Fibroblast of skin of abdomen (primary cell): Measurements from ENCODE around the gene CFAP97.
A peak's percentile ranks its signal among the peaks of the same experiment; 100 is the strongest.

Experiments used
- DNase-seq: peaks from one replicate; pipeline ENCODE4 v3.0.0-alpha.2; 2013

The CFAP97 gene

DNA sequence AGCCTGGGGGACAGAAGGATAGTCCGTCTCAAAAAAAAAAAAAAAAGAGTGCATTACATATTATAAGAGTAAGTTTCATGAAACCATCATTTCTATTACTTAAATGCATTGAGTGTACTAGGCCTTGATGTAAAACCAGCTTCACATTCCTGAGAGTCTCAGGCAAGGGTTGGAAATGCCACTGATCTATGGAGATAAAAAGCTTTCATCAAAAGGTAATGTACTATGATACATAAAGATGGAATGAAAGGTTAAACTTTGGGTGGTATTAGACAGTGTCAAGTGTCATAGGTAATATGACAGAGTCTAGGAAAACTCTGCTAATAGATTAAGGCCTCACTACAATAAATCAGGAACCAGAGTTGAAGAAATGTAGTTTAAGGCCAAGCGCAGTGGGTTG is 7.4 kb downstream of the CFAP97 start:
- no peak for DNase-seq

DNA sequence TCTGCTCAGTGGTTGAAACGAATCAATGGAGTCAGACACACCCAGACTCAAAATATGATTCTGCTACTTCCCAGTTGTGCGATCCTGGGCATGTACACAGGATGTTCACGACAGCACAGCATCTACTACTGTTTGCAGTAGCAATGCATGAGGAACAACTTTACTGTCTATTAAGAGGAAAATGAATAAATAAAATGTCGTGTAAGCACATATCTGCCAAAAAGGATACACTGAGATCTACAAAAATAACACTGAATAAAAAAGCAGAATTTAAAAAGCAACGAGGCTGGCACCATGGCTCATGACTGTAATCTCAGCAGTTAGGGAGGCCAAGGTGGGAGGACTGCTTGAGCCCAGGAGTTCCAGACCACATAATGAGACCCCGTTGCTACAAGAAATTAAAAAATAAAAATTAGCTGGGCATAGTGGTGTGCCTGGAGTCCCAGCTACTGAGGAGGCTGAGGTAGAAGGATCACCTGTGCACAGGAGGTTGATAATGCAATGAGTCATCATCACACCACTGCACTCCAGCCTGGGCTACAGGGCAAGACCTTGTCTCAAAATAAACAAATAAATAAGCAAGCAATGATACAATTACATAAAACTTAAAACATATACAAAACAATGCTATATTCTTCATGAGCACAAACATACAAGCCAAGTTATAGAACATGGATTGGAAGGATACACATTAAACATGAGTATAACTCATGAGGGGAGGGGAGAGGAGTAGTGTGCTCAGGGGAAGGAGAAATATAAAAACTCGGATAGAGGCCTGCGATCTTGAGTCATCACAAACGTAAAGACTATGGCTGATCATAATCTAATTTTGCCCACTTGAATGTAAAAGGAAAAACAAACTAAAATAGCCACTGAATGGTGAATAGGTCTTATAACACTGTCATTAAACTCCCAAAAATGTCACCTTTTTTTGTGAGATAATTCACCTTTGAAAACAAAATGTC is 8.6 kb downstream of the CFAP97 start:
- no peak for DNase-seq

DNA sequence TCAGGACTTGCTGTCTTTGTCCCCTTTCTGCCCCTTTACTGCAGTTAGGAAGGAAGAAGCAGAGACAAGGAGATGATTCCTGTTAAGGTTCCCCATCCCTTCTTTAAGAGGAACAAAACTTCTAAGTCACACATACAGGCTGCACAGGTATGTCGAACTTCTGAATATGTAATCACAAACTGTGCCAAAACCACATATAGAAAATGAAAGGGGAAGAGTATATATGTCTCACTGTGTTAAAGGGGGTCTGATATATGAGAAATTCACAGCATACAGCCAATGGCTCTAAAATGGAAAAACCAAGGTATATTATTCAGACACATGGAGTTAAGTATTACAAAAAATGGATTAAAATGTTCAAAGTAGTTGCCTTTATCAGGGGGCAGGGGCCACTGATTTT is 11.7 kb downstream of the CFAP97 start:
- DNase-seq, result no peak

DNA sequence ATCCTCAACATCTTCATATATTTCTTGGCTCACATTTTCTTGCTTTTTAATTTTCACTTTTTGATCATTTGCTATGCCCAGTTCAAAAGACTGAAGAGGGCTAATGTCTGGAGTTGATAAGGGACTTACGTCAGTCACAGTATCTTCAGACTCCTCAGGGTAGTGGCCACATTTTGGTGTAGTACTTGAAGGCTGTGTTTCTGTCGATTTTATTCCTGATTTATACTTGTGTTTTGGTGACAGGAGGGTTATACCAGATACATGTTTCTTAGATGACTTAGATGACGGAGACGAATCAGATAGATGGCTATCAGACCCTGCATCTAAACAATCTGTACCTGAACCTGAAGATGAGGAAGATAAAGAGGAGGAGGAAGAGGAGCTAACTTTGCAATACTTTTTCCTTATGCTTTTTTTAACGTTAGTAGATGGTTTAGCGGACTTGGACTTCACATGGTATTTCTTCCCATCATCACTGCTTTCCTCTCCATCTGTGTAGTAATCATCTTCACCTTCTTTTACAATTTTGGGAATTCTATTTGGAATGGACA is 13.4 kb downstream of the CFAP97 start:
- DNase-seq, result no peak

DNA sequence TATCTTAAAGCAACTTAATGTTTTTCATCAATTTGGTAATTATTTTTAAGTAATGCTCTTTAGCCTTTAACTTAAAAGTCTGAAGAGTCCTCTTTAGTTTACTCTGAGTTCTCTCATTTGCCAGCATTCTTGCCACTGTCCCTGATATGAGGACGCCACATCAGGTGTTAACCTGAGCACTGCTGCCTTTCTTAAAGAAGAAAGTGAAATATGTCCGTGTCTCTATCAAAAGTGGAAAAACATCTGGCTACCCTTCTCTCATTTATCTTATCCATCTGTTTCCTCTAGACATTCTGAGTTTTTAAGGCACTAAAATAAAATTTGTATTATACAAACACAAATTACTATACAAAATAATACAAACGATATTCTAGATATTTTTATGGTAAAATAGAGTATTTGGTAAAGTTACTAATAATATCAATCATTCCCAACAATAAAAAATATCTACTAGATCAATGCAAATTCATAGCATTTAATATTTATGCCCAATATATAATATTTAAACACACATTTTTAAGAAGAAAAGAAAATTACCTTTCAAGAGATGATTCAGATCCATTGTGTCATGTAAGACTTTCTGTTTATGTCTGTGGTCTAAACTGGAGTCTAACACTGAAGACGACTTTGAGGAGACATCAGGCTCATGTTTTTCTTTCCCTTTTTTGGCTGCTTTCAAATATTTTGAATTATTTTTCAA is 14.0 kb downstream of the CFAP97 start:
- DNase-seq, result no peak

DNA sequence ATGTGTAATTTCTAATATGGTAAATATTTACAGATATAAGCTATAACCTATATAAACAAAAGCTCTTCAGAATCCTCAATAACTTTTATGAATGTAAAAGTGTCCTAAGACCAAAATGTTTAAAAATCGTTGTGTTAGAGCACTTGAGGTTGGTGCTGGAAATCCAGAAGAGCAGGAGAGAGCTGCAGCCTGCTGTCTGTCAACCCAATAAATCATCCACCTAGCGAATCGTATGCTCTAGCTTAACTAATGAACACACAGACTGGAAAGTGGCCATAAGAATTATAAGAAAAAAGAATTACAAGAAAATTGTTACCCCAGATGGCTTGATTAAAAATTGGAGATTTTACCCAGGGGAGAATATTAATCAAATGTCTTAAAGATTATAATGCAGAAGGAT is 17.0 kb downstream of the CFAP97 start:
- no peak for DNase-seq

DNA sequence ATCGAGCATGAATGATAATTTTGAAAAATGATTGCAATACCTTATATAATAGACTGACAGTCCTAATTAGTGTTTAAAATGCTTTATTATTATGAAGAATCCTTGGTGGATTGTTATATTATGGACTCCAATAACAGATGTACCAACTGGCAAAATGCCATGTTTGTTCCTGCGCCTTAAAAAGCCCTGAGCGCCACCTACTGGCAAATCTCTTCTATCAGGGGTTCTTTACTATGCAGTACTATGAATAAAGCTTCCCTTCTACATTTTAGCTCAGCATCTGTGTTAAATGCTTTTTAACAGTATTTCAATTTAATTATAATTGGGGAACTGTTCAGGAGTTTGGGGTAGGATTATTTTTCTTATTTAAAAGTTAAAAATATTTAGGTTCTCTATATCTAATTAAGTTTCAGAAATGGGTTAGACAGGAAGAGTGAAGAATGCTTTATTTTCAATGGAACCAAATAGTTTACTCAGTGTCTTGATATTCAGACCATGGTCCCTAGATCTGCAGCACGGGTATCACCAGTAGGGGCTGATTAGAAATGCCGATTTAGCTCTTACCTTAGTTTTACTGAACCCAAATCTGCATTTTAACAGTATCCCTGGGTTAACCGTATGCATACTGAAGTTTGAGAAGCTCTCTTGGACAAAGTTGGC is 20.0 kb downstream of the CFAP97 start:
- peak; percentile 87 for DNase-seq

DNA sequence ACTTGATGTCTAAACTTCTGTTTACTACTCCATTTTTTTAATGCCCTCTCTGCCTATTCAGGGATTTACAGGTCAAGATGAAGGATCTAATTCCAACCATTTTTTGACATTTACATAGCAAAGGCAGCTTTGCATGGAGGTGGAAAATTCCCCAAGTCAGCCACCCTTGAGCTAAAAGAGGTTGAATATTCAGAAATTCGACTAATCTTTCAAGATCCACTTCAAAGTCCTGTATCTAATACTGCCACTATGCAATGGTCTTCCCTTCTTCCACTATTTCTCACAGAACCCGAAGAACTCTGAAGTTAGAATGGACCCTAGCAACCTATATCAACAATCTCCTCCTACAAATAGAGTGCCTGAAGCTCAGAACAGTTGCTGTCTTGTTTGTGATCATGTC is 21.6 kb downstream of the CFAP97 start:
- no peak for DNase-seq

DNA sequence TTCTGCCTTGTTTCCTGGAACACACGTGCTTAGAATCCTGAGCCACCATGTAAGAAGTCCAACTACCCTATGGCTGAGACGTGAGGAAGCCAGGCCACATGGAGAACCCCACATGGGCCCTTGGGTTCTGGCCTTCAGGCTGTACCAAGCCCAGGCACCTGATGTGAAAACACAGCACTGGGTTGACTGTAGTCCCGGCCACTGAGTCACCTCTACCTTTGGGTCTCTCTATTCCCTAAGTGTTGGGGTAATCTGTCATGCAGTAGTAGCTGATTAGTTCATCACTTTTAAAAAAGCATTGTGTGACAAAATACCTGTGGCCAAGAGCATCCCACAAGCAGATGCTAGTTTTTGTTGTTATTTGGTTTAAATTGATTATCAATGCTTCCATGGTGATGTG is 24.3 kb downstream of the CFAP97 start:
- DNase-seq, result no peak

DNA sequence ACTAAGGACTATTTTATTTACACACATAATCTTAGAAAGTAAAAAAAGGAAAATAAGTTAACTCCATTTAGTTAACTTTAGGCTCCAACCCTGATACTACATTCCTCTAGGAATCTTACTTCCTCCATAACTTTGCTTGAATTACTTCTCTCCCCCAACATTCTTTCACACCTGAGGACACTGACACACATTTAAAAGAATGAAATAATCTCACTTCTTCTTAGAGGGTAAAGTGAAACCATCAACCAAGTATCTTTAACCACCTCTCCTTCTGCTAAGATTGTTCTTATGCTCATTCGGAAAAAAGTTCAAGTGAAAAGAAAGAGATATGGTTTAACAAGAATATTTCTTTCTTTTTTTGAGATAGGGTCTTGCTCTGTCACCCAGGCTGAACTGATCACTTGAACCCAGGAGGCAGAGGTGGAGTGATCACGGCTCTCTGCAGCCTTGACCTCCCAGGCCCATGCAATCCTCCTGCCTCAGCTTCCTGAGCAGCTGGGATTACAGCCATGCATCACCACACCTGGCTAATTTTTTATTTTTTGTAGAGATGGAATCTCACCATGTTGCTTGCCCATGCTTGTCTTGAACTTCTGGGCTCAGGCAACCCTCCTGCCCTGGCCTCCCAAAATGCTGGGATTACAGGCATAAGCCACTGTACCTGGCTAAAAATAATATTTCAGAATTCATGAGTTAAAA is 32.3 kb downstream of the CFAP97 start:
- no peak for DNase-seq

DNA sequence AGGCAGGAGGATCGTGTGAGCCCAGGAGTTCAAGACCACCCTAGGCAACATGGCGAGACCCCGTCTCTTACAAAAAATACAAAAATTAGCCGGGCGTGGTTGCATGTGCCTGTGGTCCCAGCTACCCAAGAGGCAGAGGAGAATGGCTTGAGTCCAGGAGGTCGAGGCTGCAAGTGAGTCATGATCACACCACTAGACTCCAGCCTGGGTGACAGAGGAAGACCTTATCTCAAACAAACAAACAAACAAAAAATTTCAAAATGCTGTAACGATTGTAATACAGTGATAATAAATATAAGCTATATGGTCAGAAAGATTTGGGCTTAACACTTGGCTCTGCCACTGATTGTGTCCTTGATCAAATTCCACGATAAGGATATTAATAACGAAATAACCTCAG is 36.6 kb downstream of the CFAP97 start:
- no peak for DNase-seq

DNA sequence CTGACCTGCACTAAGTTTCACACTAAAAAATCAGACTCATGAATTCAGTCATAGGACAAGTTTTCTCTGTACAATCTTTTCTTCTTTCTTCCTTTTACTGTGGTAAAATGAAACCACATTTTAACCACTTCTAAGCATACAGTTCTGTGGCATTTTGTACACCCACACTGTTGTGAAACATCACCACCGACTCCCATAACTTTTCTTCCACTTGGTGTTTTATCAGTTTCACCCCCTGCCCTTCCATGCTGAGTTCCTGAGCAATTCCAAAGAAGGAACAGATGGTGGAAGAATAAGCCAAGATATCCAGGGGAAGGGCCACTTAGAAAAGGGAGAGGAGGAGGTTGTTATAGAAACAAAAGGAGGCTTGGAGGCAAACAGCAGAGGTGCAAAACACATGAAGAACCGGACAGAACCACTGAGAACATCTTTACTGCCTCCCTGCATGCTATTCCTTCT is 38.2 kb downstream of the CFAP97 start:
- peak; percentile 75 for DNase-seq

DNA sequence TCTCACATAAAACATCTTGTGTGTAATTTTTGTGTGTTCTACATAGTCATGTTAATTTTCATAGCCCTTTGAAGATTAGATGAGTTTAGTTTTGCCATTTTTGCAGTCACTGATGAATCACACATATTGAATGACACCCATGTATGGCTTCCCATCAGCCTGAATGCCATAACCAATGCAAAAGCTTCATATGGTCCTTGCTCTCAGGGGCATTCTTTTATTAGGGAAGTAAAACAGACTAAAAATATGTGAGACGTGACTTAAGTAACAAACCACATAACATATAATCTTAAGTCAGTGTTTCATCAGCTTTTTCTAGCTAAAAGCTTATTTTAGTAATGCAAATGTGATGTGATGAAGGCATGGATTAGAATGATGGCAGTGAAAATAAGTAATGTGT is 52.5 kb downstream of the CFAP97 start:
- DNase-seq, result peak; percentile 58

DNA sequence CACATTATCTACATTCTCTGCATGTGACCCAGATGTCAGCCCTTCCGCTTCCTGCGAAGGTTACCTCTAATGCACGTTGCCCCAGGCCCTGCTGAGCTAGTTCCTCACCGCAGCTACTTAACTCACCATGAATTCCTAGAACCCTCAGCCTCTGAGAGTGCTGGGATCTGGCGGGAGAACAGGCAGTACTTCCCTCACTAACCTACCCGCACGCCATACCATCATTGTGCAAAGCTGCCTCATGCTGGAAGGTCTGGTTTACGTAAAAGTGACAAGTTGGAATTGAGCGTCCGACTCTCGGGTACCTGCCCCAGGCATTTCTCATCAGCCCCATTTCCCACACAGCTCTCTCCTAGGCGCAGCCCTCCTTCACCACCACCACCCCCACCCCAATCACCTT is 54.4 kb downstream of the CFAP97 start:
- DNase-seq, result no peak

DNA sequence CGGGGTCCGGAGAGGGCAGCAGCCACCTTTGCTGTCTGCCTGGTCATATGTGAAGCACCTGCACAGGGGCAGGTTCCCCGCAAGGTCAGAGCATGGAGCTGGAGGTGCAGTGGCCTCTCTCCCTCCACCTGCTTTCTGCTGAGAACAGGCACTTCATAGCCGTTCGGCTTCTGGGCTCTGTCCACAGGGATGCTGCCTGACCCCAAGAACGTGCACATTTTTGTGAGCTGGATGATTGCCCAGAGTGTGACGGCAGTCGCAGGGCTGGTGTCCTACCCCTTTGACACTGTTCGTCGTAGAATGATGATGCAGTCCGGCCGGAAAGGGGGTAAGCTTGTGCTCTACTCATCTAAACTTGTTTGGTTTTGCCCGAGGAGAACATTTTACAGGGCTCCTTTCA is 58.2 kb downstream of the CFAP97 start:
- DNase-seq, result no peak

DNA sequence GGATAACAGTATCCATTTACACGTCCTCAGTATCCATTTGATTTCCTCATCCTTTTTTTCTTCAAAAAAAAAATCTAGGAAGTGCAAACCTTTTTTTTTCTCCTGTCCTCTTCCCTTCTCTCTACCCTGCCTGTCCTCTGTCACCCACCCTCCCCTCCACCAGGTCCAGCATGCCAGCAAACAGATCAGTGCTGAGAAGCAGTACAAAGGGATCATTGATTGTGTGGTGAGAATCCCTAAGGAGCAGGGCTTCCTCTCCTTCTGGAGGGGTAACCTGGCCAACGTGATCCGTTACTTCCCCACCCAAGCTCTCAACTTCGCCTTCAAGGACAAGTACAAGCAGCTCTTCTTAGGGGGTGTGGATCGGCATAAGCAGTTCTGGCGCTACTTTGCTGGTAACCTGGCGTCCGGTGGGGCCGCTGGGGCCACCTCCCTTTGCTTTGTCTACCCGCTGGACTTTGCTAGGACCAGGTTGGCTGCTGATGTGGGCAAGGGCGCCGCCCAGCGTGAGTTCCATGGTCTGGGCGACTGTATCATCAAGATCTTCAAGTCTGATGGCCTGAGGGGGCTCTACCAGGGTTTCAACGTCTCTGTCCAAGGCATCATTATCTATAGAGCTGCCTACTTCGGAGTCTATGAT is 59.1 kb downstream of the CFAP97 start:
- no peak for DNase-seq

DNA sequence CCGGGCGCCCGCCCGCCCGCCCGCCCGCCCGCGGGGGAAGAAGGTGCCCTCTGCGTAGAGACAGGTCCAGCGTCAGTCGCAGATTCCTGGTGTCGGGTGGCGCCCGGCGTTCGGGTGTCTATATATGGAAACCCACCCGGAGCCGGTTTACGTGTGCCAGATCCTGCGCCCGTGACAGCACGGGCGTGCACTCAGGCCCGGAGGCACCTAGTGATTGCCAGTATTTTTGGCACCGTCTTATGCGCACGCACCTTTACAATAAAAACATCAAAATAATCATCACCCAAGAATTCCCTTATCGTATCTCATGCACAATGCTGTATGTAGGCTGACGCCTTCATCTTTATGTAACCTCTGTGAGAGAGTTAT is 60.2 kb downstream of the CFAP97 start:
- no peak for DNase-seq

DNA sequence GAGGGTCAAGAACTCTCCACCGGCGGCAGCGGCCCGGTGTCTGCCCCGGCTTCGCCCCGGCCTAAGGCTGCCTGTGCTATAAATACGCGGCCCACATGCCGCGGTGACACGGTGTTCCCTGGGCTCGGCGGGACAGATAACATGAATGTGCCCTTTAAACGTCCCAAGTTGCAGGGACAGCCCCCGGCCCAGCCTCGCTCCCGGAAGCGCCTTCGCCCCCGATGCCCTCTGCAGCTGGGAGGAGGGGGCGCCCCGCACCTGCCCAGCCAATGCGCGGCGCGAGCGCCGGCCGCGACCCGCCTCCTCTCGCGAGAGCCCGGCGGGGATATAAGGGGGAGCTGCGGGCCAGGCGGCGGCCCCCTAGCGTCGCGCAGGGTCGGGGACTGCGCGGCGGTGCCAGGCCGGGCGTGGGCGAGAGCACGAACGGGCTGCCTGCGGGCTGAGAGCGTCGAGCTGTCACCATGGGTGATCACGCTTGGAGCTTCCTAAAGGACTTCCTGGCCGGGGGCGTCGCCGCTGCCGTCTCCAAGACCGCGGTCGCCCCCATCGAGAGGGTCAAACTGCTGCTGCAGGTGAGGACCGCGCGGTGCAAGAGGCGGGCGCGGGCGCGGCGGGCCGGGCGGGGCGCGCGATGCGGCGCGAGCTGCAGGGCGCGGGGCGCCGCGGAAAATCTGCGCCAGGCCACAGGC is 60.7 kb downstream of the CFAP97 start, which contains the start of gene SLC25A4:
TSS of gene SLC25A4 (plus strand) at position 355 of the 689 bp plus-strand sequence. CDS start at position 462, 107 bp downstream.
- DNase-seq, result peak; percentile 76

DNA sequence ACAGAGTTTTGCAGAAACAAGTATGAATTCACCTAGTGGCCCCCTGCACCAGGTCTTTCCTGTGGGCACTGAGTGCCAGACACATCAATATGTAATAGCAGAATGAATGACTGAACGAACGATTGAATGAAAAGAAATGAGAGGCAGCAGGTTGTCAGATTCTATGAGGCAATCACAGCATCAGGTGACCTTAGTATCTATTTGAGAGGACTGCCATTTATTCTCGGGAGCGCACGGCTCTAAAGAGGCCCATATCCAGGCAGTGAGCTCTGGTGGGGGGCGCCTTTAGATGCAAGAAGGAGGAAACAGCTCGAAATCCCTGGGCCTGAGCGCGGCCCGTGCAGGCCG is 61.3 kb downstream of the CFAP97 start:
- DNase-seq, result no peak

DNA sequence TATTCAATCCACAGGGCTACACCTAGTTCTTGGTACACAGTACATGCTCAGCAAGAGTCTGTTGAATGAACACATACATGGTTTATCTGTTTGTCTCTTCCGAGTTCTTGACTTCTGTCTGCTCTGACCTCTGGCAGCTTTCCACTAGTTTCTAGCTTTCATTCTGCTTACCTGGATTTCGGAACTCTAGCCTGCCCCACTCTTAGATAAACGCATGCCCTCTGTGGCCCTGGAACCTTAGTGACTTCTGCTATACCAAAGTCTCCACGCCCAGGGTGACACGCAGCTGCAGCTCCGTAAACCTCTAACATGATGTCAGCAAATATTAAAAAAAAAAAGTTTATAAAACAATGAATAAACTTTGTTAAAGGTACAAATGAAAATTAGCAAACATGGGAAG is 62.0 kb downstream of the CFAP97 start:
- DNase-seq, result no peak

DNA sequence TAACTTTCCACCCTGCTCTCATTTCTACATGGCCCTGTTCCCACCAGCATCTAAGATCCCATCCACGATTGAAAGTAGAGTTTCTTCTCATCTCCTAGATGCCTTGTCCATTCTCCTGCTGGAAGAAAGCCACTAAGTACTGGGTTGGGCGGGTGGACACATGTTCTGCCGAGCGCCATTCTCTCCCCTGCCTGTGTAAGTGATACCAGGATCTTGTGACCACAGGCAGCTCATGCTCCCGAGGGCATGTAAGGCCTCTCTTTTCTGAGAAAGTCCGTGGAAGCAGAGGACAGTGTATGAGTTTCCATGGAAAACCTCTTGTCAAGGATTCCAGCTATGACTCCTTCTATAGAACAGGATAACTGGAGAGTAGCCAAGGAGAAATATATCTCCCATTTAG is 64.1 kb downstream of the CFAP97 start:
- DNase-seq, result no peak
